K562 (cell line): ENCODE data around the gene WWC2. TPM values are rescaled to one million over a fixed set of nuclear protein-coding genes. Genes with fewer than 3 reads are reported as not detected.

Experiments
- BCL6 ChIP-seq: fragments of 250-450 bp; sonication (Bioruptor Pico); IDR thresholded peaks from 2 replicates; pipeline ENCODE4 v1.4.0; 2020
- CCNT2 ChIP-seq: IDR thresholded peaks from 2 replicates; pipeline ENCODE4 v1.6.1; 2011; ENCODE audit warnings: borderline replicate concordance, low read depth, mild to moderate bottlenecking, moderate library complexity, mixed read lengths, low read length; ENCODE audit not compliant: insufficient read length; ENCODE audit errors: extremely low read depth
- CHD1 ChIP-seq: fragments of 200-600 bp; sonication (generic); IDR thresholded peaks from one replicate; pipeline ENCODE4 v1.6.1; 2012; ENCODE audit warnings: mild to moderate bottlenecking, moderate library complexity, low read length, inconsistent platforms
- FIP1L1 ChIP-seq: fragments of 200-400 bp; formaldehyde crosslinking; IDR thresholded peaks from 2 replicates; pipeline ENCODE4 v1.6.1; 2018; ENCODE audit warnings: mild to moderate bottlenecking, low read depth, low read length; ENCODE audit not compliant: poor library complexity, severe bottlenecking
- GABPB1 ChIP-seq: sonication (generic); formaldehyde crosslinking; IDR thresholded peaks from 2 replicates; pipeline ENCODE4 v1.8.0; 2022; ENCODE audit warnings: mild to moderate bottlenecking, missing genetic modification reagents
- GTF2A2 ChIP-seq: IDR thresholded peaks from 2 replicates; pipeline ENCODE4 v1.6.1; 2016; ENCODE audit warnings: mild to moderate bottlenecking, missing genetic modification characterization, missing compliant biosample characterization
- HLTF ChIP-seq: fragments of 450-650 bp; IDR thresholded peaks from 2 replicates; pipeline ENCODE4 v1.6.1; 2016
- JUN ChIP-seq, 2 experiments: sonication (generic) in 1 of 2; formaldehyde crosslinking in 1 of 2; IDR thresholded peaks; 2 replicates each; pipeline versions ENCODE4 v1.6.1 to v1.8.0; 2012 to 2022; ENCODE audit warnings: borderline replicate concordance in 2 of 2, mild to moderate bottlenecking in 2 of 2, improper control_type of control experiment in 1 of 2, low read depth in 1 of 2, low read length in 1 of 2, missing genetic modification reagents in 1 of 2
- KDM4B ChIP-seq, 2 experiments: fragments of 450-650 bp in 1 of 2; sonication (generic) in 1 of 2; IDR thresholded peaks; 2 replicates each; pipeline ENCODE4 v1.6.1; 2016 to 2017; ENCODE audit warnings: borderline replicate concordance in 2 of 2, antibody characterized with exemption in 1 of 2, low read depth in 1 of 2, mild to moderate bottlenecking in 1 of 2
- L3MBTL2 ChIP-seq: fragments of 450-650 bp; IDR thresholded peaks from 2 replicates; pipeline ENCODE4 v1.6.1; 2016; ENCODE audit warnings: mild to moderate bottlenecking, moderate library complexity
- MCM3 ChIP-seq: fragments of 450-650 bp; IDR thresholded peaks from 2 replicates; pipeline ENCODE4 v1.6.1; 2016
- NBN ChIP-seq: fragments of 450-650 bp; IDR thresholded peaks from 2 replicates; pipeline ENCODE4 v1.6.1; 2016; ENCODE audit warnings: low read depth, mild to moderate bottlenecking
- PHTF2 ChIP-seq: fragments of 250-450 bp; sonication (Bioruptor Pico); IDR thresholded peaks from 2 replicates; pipeline ENCODE4 v1.5.0; 2021; ENCODE audit warnings: mild to moderate bottlenecking
- RAD21 ChIP-seq, 2 experiments: fragments of 250-450 bp in 1 of 2; fragments of 450-650 bp in 1 of 2; sonication (Bioruptor Pico) in 1 of 2; formaldehyde crosslinking in 1 of 2; IDR thresholded peaks in 1 of 2; conservative IDR thresholded peaks in 1 of 2; 2 replicates each; pipeline versions ENCODE4 v1.4.0 to v1.8.0; 2020 to 2022; ENCODE audit warnings: mild to moderate bottlenecking in 2 of 2, moderate library complexity in 1 of 2
- RBBP5 ChIP-seq: fragments of 200-600 bp; sonication (generic); IDR thresholded peaks from 2 replicates; pipeline ENCODE4 v1.6.1; 2012; ENCODE audit warnings: borderline replicate concordance, mild to moderate bottlenecking, low read length, control low read depth, inconsistent platforms; ENCODE audit not compliant: insufficient read depth, poor library complexity, severe bottlenecking
- SIN3A ChIP-seq, 2 experiments: fragments of 150-350 bp in 1 of 2; IDR thresholded peaks; 2 replicates each; pipeline ENCODE4 v1.6.1; 2011 to 2016; ENCODE audit warnings: borderline replicate concordance in 2 of 2, low read depth in 2 of 2, low read length in 2 of 2, mild to moderate bottlenecking in 2 of 2, moderate library complexity in 2 of 2; ENCODE audit not compliant: control insufficient read depth in 1 of 2
- TEAD1 ChIP-seq, 2 experiments: fragments of 450-650 bp in 1 of 2; sonication (generic) in 1 of 2; formaldehyde crosslinking; IDR thresholded peaks; 2 replicates each; pipeline versions ENCODE4 v1.4.0 to v1.8.0; 2020 to 2022; ENCODE audit warnings: mild to moderate bottlenecking in 2 of 2, missing genetic modification reagents in 1 of 2
- ZFX ChIP-seq: sonication (generic); formaldehyde crosslinking; IDR thresholded peaks from 2 replicates; pipeline ENCODE4 v1.8.0; 2022; ENCODE audit warnings: mild to moderate bottlenecking, missing genetic modification reagents, moderate library complexity
- ZNF134 ChIP-seq: fragments of 250-450 bp; sonication (Bioruptor Pico); conservative IDR thresholded peaks from 2 replicates; pipeline ENCODE4 v1.4.0; 2020
- polyA plus RNA-seq, 8 experiments: library from polyadenylated mRNA; depleted of rRNA in 4 of 8; stranded (reverse) in 5 of 8; unstranded in 3 of 8; fragments of >200 nt; fragmentation: Nextera tagmentation in 2 of 8; fragmentation: Illumina TruSeq in 1 of 8; extraction: Ambion mirVana in 2 of 8; extraction: Trizol in 1 of 8; gene quantifications; 2 replicates each; pipeline versions ENCODE4 v1.2.1 to v1.2.3, GENCODE V29; 2011 to 2014; ENCODE audit warnings: inconsistent platforms in 1 of 8, missing spikeins in 1 of 8
- total RNA-seq, 7 experiments: library from RNA; depleted of rRNA in 6 of 7; stranded (reverse); fragments of >200 nt in 6 of 7; fragmentation: Illumina TruSeq in 2 of 7; extraction: Trizol in 2 of 7; gene quantifications; 2 replicates each; pipeline versions ENCODE4 v1.2.1 to v1.2.3, GENCODE V29; 2011 to 2021; ENCODE audit warnings: low replicate concordance in 1 of 7
- TF ChIP-seq, protein P1 (sequence below), 2 experiments: fragments of 450-650 bp; conservative IDR thresholded peaks; 2 replicates each; pipeline ENCODE4 v1.6.1; 2017; ENCODE audit warnings: mild to moderate bottlenecking in 2 of 2, moderate library complexity in 2 of 2
- TF ChIP-seq, protein P2 (sequence below), 2 experiments: IDR thresholded peaks; 2 replicates each; pipeline ENCODE4 v1.6.1; 2011; ENCODE audit warnings: borderline replicate concordance in 1 of 2, control low read depth in 1 of 2, low read depth in 1 of 2, low read length in 1 of 2, mild to moderate bottlenecking in 1 of 2, mixed read lengths in 1 of 2, moderate library complexity in 1 of 2; ENCODE audit not compliant: insufficient read depth in 1 of 2, insufficient read length in 1 of 2, poor library complexity in 1 of 2, severe bottlenecking in 1 of 2; ENCODE audit errors: extremely low read depth in 1 of 2
- TF ChIP-seq, protein P3 (sequence below): sonication (generic); formaldehyde crosslinking; IDR thresholded peaks from 2 replicates; pipeline ENCODE4 v1.9.0; 2022; ENCODE audit warnings: mild to moderate bottlenecking, missing genetic modification reagents

The WWC2 gene
- total and polyA plus RNA-seq, 9 of the 15 experiments (the other 6 are each of a cell fraction or from before 2014, with no cell fraction given), result 3.7 to 39.4 (median 19.6) TPM

DNA sequence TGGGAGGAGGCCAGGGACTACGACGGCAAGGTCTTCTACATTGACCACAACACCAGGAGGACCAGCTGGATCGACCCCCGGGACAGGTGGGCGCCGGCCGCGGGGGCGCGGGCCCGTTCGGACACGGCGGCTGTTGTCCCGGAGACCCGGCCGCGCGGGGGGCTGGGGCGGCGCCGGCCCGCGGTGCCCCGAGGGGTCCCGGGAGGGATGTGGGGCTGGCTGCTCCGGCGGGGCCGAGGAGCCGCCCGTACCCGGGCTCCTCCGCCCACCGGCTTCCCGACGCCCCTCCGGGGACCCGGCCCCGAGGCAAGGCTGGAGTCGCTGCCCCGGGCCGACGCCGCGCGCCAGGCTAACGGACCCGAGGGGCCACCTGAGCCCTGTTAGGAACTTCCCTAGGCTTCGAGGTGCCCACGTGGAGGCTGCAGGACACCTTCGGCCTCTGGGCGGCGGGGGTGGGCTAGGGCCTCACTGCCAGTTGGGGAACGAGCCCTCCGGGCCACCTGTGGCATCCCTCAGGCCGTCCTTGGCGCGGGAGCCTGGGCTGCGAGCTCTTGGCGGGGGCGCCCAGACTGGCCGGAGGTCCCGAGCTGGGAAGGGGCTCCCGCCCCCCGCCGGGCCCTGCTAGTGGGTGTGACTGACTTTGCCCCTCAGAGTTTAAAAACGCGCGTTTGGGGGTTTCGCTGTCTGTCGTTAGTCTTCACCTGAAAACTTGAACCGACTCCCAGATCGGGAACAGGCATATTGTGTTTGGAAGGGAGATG is 660 bp downstream of the WWC2 start (continued):
- peak; percentile 64 for TF ChIP-seq RBBP5
- TF ChIP-seq CCNT2, result peak; percentile 28
- TF ChIP-seq, protein P1, sequence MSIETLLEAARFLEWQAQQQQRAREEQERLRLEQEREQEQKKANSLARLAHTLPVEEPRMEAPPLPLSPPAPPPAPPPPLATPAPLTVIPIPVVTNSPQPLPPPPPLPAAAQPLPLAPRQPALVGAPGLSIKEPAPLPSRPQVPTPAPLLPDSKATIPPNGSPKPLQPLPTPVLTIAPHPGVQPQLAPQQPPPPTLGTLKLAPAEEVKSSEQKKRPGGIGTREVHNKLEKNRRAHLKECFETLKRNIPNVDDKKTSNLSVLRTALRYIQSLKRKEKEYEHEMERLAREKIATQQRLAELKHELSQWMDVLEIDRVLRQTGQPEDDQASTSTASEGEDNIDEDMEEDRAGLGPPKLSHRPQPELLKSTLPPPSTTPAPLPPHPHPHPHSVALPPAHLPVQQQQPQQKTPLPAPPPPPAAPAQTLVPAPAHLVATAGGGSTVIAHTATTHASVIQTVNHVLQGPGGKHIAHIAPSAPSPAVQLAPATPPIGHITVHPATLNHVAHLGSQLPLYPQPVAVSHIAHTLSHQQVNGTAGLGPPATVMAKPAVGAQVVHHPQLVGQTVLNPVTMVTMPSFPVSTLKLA (conservative IDR thresholded peaks at IDR 0.05), result 0 out of 4 replicates have a peak, but pooled peaks of 1 of the 2 experiments have one; percentile 24
- peak; percentile 71 for TF ChIP-seq L3MBTL2
- TF ChIP-seq BCL6 (CRISPR knock-in tag), result no peak
- TF ChIP-seq NBN, result no peak
- no peak for TF ChIP-seq HLTF
- peak; percentile 55 for TF ChIP-seq CHD1
- peak; percentile 53 for TF ChIP-seq ZFX (CRISPR knock-in tag)
- no peak for TF ChIP-seq KDM4B (IDR thresholded peaks at IDR 0.05; ENCODE audit: borderline replicate concordance in 2 of 2, low read depth in 1 of 2)
- TF ChIP-seq PHTF2 (CRISPR knock-in tag), result no peak
- peak; percentile 38 for TF ChIP-seq FIP1L1
- TF ChIP-seq, protein P2, sequence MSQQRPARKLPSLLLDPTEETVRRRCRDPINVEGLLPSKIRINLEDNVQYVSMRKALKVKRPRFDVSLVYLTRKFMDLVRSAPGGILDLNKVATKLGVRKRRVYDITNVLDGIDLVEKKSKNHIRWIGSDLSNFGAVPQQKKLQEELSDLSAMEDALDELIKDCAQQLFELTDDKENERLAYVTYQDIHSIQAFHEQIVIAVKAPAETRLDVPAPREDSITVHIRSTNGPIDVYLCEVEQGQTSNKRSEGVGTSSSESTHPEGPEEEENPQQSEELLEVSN (IDR thresholded peaks at IDR 0.05; ENCODE audit: borderline replicate concordance in 1 of 2, extremely low read depth in 1 of 2, insufficient read depth in 1 of 2, insufficient read length in 1 of 2, low read depth in 1 of 2, low read length in 1 of 2, poor library complexity in 1 of 2, severe bottlenecking in 1 of 2), result peak; percentile 1 to 70
- peak; percentile 55 for TF ChIP-seq GABPB1 (CRISPR knock-in tag)
- no peak for TF ChIP-seq GTF2A2 (tag)
- 0 out of 4 replicates have a peak, but pooled peaks of 1 of the 2 experiments have one; percentile 47 for TF ChIP-seq SIN3A (IDR thresholded peaks at IDR 0.05; ENCODE audit: borderline replicate concordance in 2 of 2, control insufficient read depth in 1 of 2, low read depth in 2 of 2, low read length in 2 of 2)
- TF ChIP-seq, protein P3, sequence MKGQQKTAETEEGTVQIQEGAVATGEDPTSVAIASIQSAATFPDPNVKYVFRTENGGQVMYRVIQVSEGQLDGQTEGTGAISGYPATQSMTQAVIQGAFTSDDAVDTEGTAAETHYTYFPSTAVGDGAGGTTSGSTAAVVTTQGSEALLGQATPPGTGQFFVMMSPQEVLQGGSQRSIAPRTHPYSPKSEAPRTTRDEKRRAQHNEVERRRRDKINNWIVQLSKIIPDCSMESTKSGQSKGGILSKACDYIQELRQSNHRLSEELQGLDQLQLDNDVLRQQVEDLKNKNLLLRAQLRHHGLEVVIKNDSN (CRISPR knock-in tag), result peak; percentile 70
- TF ChIP-seq RAD21 (CRISPR knock-in tag; conservative IDR thresholded peaks at IDR 0.05 in 1 of 2, IDR thresholded peaks at IDR 0.05 in 1 of 2), result 0 out of 4 replicates have a peak, but pooled peaks of 1 of the 2 experiments have one; percentile 8
- peak in 1 of 2 experiments; percentile 54; a peak in 1 of 4 replicates for TF ChIP-seq TEAD1 (CRISPR knock-in tag; IDR thresholded peaks at IDR 0.05)
- TF ChIP-seq MCM3, result no peak
- TF ChIP-seq ZNF134 (CRISPR knock-in tag), result no peak
- TF ChIP-seq JUN (IDR thresholded peaks at IDR 0.05; ENCODE audit: borderline replicate concordance, low read depth, low read length), result no peak
- TF ChIP-seq JUN (CRISPR knock-in tag; IDR thresholded peaks at IDR 0.05; ENCODE audit: borderline replicate concordance), result 0 out of 2 replicates have a peak, but pooled peaks have one; percentile 44
